HG03442 (cell line): ENCODE measurements around the gene KCTD19.

Source experiments
- ATAC-seq: cut with Tn5 transposase; IDR thresholded peaks from one replicate; pipeline ENCODE4 v1.9.1; 2021; ENCODE audit warnings: mild to moderate bottlenecking, moderate library complexity; ENCODE audit not compliant: unreplicated experiment

The KCTD19 gene

DNA sequence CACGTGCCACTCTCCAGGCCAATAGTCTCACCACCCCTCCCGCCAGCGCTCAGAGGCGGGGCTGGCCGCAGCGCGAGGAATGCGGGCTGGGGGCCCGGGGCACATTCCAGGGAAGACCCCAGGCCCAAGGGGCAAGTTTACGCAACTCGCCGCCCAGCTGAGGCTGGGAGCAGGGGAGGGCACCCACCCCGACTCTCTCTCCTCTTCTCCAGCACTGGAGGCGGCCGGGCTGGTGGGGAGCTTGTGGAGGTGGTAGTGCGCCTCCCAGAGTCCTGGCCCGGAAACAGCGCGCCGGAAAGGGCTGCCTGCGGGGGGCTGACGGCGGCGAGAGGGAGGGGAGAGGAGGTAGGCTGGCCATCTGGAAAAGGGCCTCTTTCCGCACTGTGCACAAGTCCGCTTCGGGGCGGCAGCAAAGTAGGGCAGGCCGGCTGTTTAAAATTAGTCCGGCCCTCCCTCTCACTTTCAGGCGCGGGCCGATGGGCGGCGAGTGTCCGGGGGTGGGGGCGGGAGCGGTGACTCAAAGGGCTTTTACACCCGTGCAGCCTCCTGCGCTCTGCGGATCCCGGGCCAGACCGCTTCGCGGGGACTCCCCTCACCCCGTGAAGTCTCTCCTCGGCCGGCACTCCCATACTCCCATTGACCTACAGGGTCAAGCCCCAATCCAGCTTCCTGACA, 80.3 kb downstream of the KCTD19 start:
- ATAC-seq = peak; percentile 18

DNA sequence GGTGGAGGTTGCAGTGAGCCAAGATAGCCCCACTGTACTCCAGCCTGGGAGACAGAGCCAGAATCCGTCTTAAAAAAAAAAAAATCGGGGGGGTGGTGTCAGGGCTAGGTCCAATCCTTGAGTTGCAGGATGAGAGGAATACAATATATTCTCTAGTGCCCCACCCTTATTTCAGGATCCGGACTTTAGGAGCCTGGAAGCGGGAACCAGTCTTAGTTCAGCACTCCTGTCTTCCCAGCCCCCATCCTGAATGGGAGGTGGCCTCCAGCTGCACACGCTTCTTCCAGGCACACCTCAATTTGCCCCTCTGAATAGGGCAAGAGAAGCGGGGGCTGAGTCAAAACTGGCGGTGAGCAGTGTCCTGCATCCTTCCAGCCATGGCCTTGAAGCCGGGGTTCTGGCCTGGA, 80.9 kb downstream of the KCTD19 start:
- ATAC-seq = no peak

DNA sequence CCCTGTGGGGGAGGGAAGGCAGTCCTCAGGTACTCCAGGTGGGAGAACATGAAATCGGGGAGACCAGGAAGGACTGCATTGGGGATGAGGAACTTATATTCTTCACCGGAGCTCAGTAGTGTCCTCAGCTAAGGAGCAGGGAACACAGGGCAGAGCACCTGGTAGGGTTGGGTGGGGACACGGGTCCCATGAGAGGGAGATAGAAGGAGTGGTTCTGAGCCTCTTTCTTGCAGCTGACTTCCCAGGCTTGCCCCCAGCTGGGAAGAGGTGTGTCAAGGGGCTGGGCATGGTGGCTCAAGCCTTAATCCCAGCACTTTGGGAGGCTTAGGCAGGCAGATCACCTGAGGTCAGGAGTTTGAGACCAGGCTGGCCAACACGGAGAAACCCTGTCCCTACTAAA, 81.4 kb downstream of the KCTD19 start:
- ATAC-seq = no peak

DNA sequence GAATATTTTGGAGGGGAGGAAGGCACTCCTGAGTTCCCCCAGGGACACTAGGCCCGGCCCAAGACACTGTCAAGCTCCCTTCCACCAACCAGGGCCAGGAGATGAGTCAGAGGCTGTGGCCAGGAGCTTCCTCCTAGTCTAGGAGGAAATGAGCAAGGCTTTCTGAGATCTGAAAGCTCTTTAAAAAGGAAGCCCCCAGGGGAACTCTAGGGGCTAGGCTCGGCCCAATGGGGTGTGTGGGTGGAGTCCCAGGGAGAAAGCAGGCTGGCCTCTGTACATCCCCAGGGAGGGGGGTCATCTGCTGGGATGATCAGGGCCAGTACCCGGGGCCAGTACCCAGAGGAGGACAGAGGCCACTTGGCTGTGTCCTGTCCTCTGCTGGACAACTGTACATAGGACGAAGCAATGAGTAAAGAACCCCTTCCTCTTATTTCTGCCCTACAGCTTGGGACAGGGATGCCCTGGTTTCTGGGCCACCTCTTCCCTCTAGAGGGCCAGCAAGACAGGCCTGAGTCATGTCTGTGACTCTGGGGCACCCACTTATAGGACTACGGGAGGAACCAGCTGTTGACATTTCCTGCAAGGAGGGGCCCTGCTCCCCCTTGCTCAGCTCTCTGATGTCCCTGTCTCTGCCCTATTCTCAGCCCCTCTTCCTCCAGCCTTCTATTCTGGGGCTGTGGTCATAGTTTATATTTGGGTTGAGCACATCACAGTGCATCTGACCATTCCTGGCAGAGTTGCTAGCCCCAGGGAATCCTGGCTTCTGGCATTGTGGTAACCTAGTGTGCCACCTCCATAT, 82.0 kb downstream of the KCTD19 start:
- ATAC-seq = peak; percentile 49

DNA sequence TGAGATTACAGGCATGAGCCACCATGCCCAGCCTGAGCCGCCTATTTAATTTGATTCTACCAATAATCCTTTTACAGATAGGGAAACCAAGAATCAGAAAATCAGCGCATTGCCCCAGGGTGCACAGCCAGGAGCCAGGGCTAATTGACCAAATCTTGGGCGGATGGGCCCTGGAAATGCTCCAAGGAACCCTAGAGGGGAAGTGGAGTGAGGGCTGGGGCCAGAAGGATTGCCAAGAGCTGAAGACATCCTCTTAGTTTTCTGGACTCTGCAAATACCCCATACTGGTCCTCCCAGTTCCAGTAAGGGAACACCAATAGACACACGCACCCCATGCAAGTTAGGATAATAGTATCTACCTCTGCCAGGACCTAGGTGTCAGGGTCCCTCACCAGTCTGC, 83.1 kb downstream of the KCTD19 start:
- ATAC-seq = no peak

DNA sequence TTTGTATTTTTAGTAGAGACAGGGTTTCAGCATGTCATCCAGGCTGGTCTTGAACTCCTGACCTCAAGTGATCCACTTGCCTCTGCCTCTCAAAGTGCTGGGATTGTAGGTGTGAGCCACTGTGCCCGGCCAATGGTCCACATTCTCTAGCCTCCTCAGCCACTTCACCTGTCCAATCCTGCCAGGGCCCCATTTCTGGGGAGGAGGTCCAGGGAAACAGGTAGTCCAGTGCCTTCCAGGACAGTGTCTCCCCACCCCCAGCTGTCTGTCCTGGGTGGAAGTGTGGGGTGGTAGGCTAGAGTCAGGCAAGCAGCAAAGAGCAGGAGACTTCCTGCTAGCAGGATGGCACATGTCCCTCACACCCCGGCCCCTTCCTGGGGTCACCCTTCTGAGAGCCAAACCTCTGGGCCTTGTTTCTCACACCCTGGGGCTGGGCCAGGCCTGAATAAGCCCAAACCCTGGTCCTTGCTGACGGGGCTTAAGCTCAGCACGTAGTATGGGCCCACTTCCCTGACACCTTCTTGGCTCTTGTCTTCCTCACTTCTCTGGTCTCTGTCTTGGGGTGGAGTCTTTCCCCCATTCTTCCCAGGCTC, 84.3 kb downstream of the KCTD19 start:
- ATAC-seq = no peak

DNA sequence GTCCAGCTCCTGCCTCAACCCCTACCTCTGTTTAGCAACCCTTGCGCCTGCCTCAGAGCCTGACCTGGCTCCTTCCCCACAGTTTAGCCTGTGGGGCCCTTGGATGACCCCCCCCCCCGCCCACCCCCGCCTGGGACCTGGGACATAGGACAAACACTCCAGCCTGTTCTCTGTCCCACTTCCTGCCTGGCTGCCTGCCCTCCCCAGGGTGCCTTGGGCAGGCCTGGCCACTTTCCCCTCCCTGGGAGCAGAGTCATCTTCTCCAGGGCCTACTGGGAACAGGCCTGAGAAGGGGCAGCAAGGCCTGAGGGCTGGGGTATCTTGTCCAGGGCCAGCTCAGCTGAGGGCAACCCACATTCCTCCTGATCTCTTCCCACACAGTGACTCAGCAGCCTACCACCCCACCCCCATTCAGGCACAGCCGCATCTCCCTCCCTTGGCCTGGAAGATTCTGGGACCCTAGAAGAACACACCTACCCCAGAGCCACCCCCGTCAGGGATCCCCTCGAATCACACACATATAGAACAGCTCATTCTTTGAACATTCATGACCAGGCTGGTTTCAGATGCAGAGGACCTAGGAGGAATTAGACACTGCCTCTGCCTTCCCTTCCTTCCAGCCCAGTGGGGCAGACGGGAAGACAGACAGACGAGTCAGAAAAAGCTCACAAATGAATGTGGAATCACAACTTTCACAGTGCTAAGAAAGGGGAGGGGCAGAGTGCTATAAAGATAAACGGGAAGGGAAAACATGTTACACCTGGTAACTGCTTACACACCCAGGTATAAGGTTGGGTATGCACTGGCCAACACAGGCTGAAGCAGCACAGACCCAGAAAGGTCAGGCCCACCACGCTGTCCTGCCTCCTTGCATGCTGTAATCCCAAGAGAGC, 85.3 kb downstream of the KCTD19 start:
- ATAC-seq = no peak

DNA sequence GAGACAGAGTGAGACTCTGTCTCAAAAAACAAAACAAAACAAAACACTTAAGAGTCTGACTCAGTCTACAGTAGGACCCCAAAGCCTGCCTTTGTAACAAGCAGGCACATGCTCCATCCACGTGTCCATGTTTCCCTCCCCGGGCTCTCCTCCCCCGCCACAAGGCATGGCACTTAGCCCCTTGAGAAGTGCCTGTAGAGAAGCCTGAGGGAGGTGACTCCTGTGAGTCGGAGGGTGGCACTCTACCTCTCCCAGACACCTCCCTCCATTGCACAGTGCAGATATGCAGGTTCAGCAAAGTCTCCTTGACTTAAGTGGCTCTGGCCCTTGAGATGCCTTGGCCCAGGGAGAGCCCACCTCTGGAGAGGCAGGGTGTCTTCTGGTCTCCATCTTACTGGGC, 86.0 kb downstream of the KCTD19 start:
- no peak for ATAC-seq
